BE2C (cell line): ENCODE data around the gene GPAT2. TPM values are rescaled to one million over a fixed set of nuclear protein-coding genes. Genes with fewer than 3 reads are reported as not detected.
"Not testable (repeated sequence)": the region's sequence is repeated elsewhere in the genome, so short reads cannot be mapped to it uniquely, and the experiment has no call there.

Experiments used
- DNase-seq: peaks from one replicate; pipeline ENCODE4 v3.0.0-alpha.2; 2020
- H3K27me3 ChIP-seq: fragments of 250-450 bp; sonication (Bioruptor Pico); 2 replicates; pipeline ENCODE4 v1.5.1; 2020; ENCODE audit warnings: mild to moderate bottlenecking
- H3K36me3 ChIP-seq: fragments of 250-450 bp; sonication (Bioruptor Pico); 2 replicates; pipeline ENCODE4 v1.5.1; 2020; ENCODE audit warnings: mild to moderate bottlenecking
- H3K4me1 ChIP-seq: fragments of 250-450 bp; sonication (Bioruptor Pico); 2 replicates; pipeline ENCODE4 v1.5.1; 2020
- H3K4me3 ChIP-seq: 2 replicates; pipeline ENCODE4 v1.5.1; 2011; ENCODE audit warnings: low read depth, low read length
- H3K9me3 ChIP-seq: fragments of 250-450 bp; sonication (Bioruptor Pico); 2 replicates; pipeline ENCODE4 v1.5.1; 2020
- CTCF ChIP-seq: IDR thresholded peaks from 2 replicates; pipeline ENCODE4 v1.5.1; 2012; ENCODE audit warnings: mild to moderate bottlenecking, low read depth, low read length
- polyA plus RNA-seq: library from polyadenylated mRNA; unstranded; fragments of >200 nt; gene quantifications from one replicate; pipeline ENCODE4 v1.2.1, GENCODE V29; 2012; ENCODE audit warnings: low read depth, missing spikeins; ENCODE audit not compliant: insufficient read length, insufficient read depth

The GPAT2 gene, protein sequence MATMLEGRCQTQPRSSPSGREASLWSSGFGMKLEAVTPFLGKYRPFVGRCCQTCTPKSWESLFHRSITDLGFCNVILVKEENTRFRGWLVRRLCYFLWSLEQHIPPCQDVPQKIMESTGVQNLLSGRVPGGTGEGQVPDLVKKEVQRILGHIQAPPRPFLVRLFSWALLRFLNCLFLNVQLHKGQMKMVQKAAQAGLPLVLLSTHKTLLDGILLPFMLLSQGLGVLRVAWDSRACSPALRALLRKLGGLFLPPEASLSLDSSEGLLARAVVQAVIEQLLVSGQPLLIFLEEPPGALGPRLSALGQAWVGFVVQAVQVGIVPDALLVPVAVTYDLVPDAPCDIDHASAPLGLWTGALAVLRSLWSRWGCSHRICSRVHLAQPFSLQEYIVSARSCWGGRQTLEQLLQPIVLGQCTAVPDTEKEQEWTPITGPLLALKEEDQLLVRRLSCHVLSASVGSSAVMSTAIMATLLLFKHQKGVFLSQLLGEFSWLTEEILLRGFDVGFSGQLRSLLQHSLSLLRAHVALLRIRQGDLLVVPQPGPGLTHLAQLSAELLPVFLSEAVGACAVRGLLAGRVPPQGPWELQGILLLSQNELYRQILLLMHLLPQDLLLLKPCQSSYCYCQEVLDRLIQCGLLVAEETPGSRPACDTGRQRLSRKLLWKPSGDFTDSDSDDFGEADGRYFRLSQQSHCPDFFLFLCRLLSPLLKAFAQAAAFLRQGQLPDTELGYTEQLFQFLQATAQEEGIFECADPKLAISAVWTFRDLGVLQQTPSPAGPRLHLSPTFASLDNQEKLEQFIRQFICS
- polyA plus RNA-seq, result not detected

GRCh38 chr2:96034792-96035191 is at the start of gene GPAT2:
TSS of gene GPAT2 (minus strand) at chr2:96034916. CDS start at chr2:96032359, 2,557 bp downstream.
- not testable (repeated sequence) for H3K9me3 ChIP-seq

GRCh38 chr2:96083989-96084857 is 49.5 kb upstream of the GPAT2 start:
- Histone ChIP-seq H3K4me3 (no peak overlapping the region), H3K27me3 (no peaks in the 10 kb centered on the region), H3K9me3 (no peaks in the 10 kb centered on the region), H3K36me3 (no peaks in the 10 kb centered on the region), H3K4me1 (no peaks in the 10 kb centered on the region)
- DNase-seq, result no peak
- no peak for TF ChIP-seq CTCF

More at GRCh38 chr2:96034792-96035191, at the start of gene GPAT2:
- not testable (repeated sequence) for H3K4me3 ChIP-seq, DNase-seq, H3K4me1 ChIP-seq, H3K36me3 ChIP-seq, H3K27me3 ChIP-seq

- no peaks in the 10 kb centered on the region for H3K4me1 ChIP-seq
- TF ChIP-seq CTCF, result no peak
- no peak for DNase-seq
- H3K36me3 ChIP-seq, result no peaks in the 10 kb centered on the region
- H3K27me3 ChIP-seq, result no peaks in the 10 kb centered on the region
- no peak overlapping the region for H3K4me3 ChIP-seq
- H3K9me3 ChIP-seq, result no peaks in the 10 kb centered on the region
Measured at GRCh38 chr2:96083064-96083939, 48.6 kb upstream of the GPAT2 start.

- TF ChIP-seq CTCF, result no peak
- no peaks in the 10 kb centered on the region for H3K4me1 ChIP-seq
- no peaks in the 10 kb centered on the region for H3K36me3 ChIP-seq
- DNase-seq, result no peak
- H3K9me3 ChIP-seq, result no peaks in the 10 kb centered on the region
- no peak overlapping the region for H3K4me3 ChIP-seq
- no peaks in the 10 kb centered on the region for H3K27me3 ChIP-seq
Measured at GRCh38 chr2:96082211-96083063, 47.7 kb upstream of the GPAT2 start.

DNA sequence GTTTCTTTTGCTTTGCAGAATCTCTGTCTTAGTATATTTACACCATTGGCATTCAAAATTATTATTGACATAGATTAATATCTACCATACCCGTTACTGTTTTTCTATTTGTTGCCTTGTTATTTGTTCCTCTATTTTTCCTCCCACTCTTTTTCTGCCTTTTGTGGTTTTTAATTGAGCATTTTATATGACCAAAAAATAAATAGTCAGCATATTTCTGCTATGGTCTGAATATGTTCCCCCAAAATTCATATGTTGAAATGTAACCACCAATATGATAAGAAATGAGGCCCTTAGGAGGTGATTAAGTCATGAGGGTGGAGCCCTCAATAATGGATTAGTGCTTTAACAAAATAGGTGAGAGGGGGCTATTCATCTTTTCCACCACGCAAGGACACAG is 46.3 kb upstream of the GPAT2 start:
- H3K4me3 ChIP-seq, result no peak overlapping the region
- no peaks in the 10 kb centered on the region for H3K4me1 ChIP-seq
- H3K27me3 ChIP-seq, result no peaks in the 10 kb centered on the region
- no peak for DNase-seq
- H3K9me3 ChIP-seq, result no peaks in the 10 kb centered on the region
- TF ChIP-seq CTCF, result no peak
- H3K36me3 ChIP-seq, result no peaks in the 10 kb centered on the region
